PC-9 (cell line): ENCODE measurements around the gene IFITM10. TPM values are rescaled to one million over a fixed set of nuclear protein-coding genes. Genes with fewer than 3 reads are reported as not detected.

Experiments
- BruUV-seq: library from RNA; stranded (reverse); fragments of 400-500 nt; replicated peaks from 2 replicates; lab custom pipeline; 2021; lab: Mats Ljungman, UMichigan
- CTCF ChIA-PET: fragments of 300-600 bp; sonication (Branson Sonifier 250); formaldehyde crosslinking; loops from one replicate; lab custom pipeline; 2022; ENCODE audit warnings: antibody characterized with exemption; lab: Charles Lee
- POLR2A ChIA-PET: fragments of 300-600 bp; sonication (Branson Sonifier 250); formaldehyde crosslinking; loops from one replicate; lab custom pipeline; 2022; ENCODE audit warnings: antibody characterized with exemption; ENCODE audit not compliant: unreplicated experiment; lab: Charles Lee
- DNase-seq, 2 experiments: peaks; one replicate each; pipeline versions ENCODE4 v3.0.0 to v3.0.0-alpha.2; 2015 to 2022; ENCODE audit warnings: mixed read lengths in 1 of 2
- H2AFZ ChIP-seq: fragments of 200-600 bp; sonication (generic); 2 replicates; pipeline ENCODE4 v1.8.1; 2017; ENCODE audit warnings: antibody characterized with exemption
- H3F3A ChIP-seq: fragments of 200-600 bp; sonication (generic); 2 replicates; pipeline ENCODE4 v1.8.1; 2017; ENCODE audit warnings: antibody characterized with exemption, mild to moderate bottlenecking, low read depth; ENCODE audit not compliant: insufficient read depth
- H3K27ac ChIP-seq: fragments of 200-600 bp; sonication (generic); 2 replicates; pipeline ENCODE4 v1.6.1; 2016; ENCODE audit warnings: mixed run types
- H3K27me3 ChIP-seq: fragments of 200-600 bp; sonication (generic); 2 replicates; pipeline ENCODE4 v1.6.1; 2016; ENCODE audit warnings: low read depth, mixed run types; ENCODE audit not compliant: insufficient read depth
- H3K36me3 ChIP-seq: fragments of 200-600 bp; sonication (generic); 2 replicates; pipeline ENCODE4 v1.6.1; 2016; ENCODE audit warnings: low read depth, mixed run types
- H3K4me1 ChIP-seq: fragments of 200-600 bp; sonication (generic); replicated peaks from 2 replicates; pipeline ENCODE4 v1.6.1; 2016; ENCODE audit warnings: mixed run types; ENCODE audit not compliant: insufficient read depth
- H3K4me2 ChIP-seq: fragments of 200-600 bp; sonication (generic); 2 replicates; pipeline ENCODE4 v1.6.1; 2017; ENCODE audit warnings: mixed run types
- H3K4me3 ChIP-seq: fragments of 200-600 bp; sonication (generic); 2 replicates; pipeline ENCODE4 v1.6.1; 2016; ENCODE audit warnings: mixed run types
- H3K79me2 ChIP-seq: fragments of 200-600 bp; sonication (generic); 2 replicates; pipeline ENCODE4 v1.6.1; 2017; ENCODE audit warnings: low read depth, mixed run types
- H3K9me2 ChIP-seq: fragments of 200-600 bp; sonication (generic); 2 replicates; pipeline ENCODE4 v1.8.1; 2017; ENCODE audit warnings: mild to moderate bottlenecking; ENCODE audit not compliant: insufficient read depth
- H3K9me3 ChIP-seq: fragments of 200-600 bp; sonication (generic); 2 replicates; pipeline ENCODE4 v1.8.1; 2016; ENCODE audit warnings: low read depth; ENCODE audit not compliant: insufficient read depth
- H4K20me1 ChIP-seq: fragments of 200-600 bp; sonication (generic); 2 replicates; pipeline ENCODE4 v1.8.1; 2017; ENCODE audit not compliant: insufficient read depth
- CTCF ChIP-seq: fragments of 200-600 bp; sonication (generic); conservative IDR thresholded peaks from 2 replicates; pipeline ENCODE4 v1.6.1; 2017; ENCODE audit warnings: mixed run types, antibody characterized with exemption, mild to moderate bottlenecking, moderate library complexity
- EZH2 ChIP-seq: fragments of 200-600 bp; sonication (generic); IDR thresholded peaks from 2 replicates; pipeline ENCODE4 v1.8.0; 2017; ENCODE audit warnings: antibody characterized with exemption, low read depth
- intact Hi-C: fragments of 100-400 bp; cut with micrococcal nuclease; formaldehyde crosslinking; loops from one replicate; pipeline ENCODE4 v1.10.0; 2022; ENCODE audit not compliant: unreplicated experiment
- total RNA-seq: library from RNA; stranded (reverse); gene quantifications from 2 replicates; pipeline ENCODE4 v1.2.3, GENCODE V29; 2021

The IFITM10 gene
- total RNA-seq, 1 experiment from 2014 or later = 5.5 TPM

GRCh38 chr11:1745701-1746320, 4.6 kb downstream of the IFITM10 start:
- Histone ChIP-seq H3K27ac (no peak overlapping the region), H2AFZ (no peak overlapping the region), H3K4me2 (no peak overlapping the region), H3K36me3 (no peaks in the 10 kb centered on the region), H3K9me3 (no peaks in the 10 kb centered on the region), H3K9me2 (no peaks in the 10 kb centered on the region), H3K4me1 (no peaks in the 10 kb centered on the region), H3K79me2 (no peaks in the 10 kb centered on the region), H3K27me3 (no peaks in the 10 kb centered on the region), H3K4me3 (no peak overlapping the region), H4K20me1 (no peaks in the 10 kb centered on the region), H3F3A (peaks cover 16% of the 10 kb centered on the region)
- ChIA-PET CTCF (no interaction called here), POLR2A (no interaction called here)
- intact Hi-C loops = no loop called here
- BruUV-seq = no TSS peak
- TF ChIP-seq EZH2 (no peak), CTCF (no peak)
- DNase-seq = no peak

GRCh38 chr11:1744891-1745700, 5.3 kb downstream of the IFITM10 start:
- Histone ChIP-seq H3K4me1 (no peaks in the 10 kb centered on the region), H3K36me3 (no peaks in the 10 kb centered on the region), H3K9me3 (no peaks in the 10 kb centered on the region), H3K9me2 (no peaks in the 10 kb centered on the region), H3K27me3 (no peaks in the 10 kb centered on the region), H3F3A (peaks cover 16% of the 10 kb centered on the region), H4K20me1 (no peaks in the 10 kb centered on the region), H3K27ac (no peak overlapping the region), H3K79me2 (no peaks in the 10 kb centered on the region), H3K4me3 (no peak overlapping the region), H3K4me2 (no peak overlapping the region), H2AFZ (no peak overlapping the region)
- ChIA-PET POLR2A (interaction anchor here (0.7 kb wide), 1 partner anchor 86 kb away, joined by 3 read pairs; no protein-coding TSS in a partner anchor), CTCF (no interaction called here)
- no TSS peak for BruUV-seq
- intact Hi-C loops = no loop called here
- DNase-seq = no peak
- no peak for TF ChIP-seq CTCF
- no peak for TF ChIP-seq EZH2

- Histone ChIP-seq H3K4me3 (no peak overlapping the region), H4K20me1 (no peaks in the 10 kb centered on the region), H3K9me2 (no peaks in the 10 kb centered on the region), H3K4me2 (no peak overlapping the region), H3K27ac (no peak overlapping the region), H3K79me2 (no peaks in the 10 kb centered on the region), H3K4me1 (no peaks in the 10 kb centered on the region), H2AFZ (no peak overlapping the region), H3K27me3 (no peaks in the 10 kb centered on the region), H3K9me3 (no peaks in the 10 kb centered on the region), H3F3A (peaks cover 16% of the 10 kb centered on the region), H3K36me3 (no peaks in the 10 kb centered on the region)
- intact Hi-C loops = no loop called here
- CTCF ChIA-PET = interaction anchor here (0.7 kb wide), 1 partner anchor 1228 kb away, joined by 6 read pairs; no protein-coding TSS in a partner anchor
- DNase-seq = no peak
- BruUV-seq = no TSS peak
- no peak for TF ChIP-seq EZH2
- no peak for TF ChIP-seq CTCF
- POLR2A ChIA-PET = interaction anchor here (0.7 kb wide), 1 partner anchor 85 kb away, joined by 3 read pairs; no protein-coding TSS in a partner anchor
Measured at GRCh38 chr11:1744137-1744886, 6.1 kb downstream of the IFITM10 start.
